ENCODE measurements around the gene CCDC70. TPM values are rescaled to one million over a fixed set of nuclear protein-coding genes. Genes with fewer than 3 reads are reported as not detected.
A peak's percentile ranks its signal among the peaks of the same experiment; 100 is the strongest.
"Not testable (repeated sequence)": the region's sequence is repeated elsewhere in the genome, so short reads cannot be mapped to it uniquely, and the experiment has no call there.

The CCDC70 gene
- total RNA-seq, 3 donors from 2014 or later, result not detected

DNA sequence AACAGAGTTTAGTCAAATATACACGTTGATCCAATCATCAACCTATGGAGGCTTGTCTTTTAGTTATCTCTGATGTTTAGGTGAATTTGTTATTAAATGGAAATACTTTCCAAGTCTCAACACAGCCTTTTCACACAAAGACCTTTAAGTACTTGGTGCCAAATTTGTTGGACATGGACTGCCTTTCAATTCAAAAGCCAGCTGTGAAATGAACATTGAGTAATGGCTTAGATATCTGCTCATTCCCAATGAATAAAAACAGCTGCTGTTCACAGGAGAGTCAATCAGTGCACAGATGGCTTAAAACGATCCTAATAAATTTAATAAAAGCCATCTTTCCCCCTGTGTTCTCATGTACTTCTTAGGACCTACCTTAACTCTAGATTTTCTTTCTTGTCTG lies 37.9 kb upstream of the CCDC70 start:
- Mint-ChIP-seq H3K36me3 (ENCODE audit: insufficient read depth) (no peaks in the 10 kb centered on the region), H3K9me3 (no peaks in the 10 kb centered on the region), H3K4me1 (ENCODE audit: low read depth) (peaks cover 99% of the 10 kb centered on the region), H3K27me3 (ENCODE audit: low read depth) (no peaks in the 10 kb centered on the region), H3K4me3 (peak overlapping the region; percentile 79)
- ATAC-seq, result no peak
- DNase-seq, result no peak

DNA sequence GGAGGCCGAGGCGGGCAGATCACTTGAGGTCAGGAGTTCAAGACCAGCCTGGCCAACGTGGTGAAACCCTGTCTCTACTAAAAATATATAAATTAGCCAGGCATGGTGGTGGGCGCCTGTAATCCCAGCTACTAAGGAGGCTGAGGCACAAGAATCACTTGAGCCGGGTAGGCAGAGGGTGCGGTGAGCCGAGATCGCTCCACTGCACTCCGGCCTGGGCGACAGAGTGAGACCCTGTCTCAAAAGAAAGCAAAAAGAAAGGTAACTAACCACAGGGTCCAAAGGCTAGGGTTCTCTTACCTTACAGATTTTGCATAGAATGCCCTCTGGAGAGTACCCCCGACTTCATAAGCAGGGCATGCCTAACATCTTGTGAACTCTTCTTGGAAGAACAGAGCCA lies 37.1 kb upstream of the CCDC70 start:
- Mint-ChIP-seq H3K4me1 (ENCODE audit: low read depth) (peaks cover 97% of the 10 kb centered on the region), H3K4me3 (peak overlapping the region; percentile 79)
- H3K36me3 Mint-ChIP-seq (ENCODE audit: insufficient read depth); ATAC-seq; DNase-seq; H3K9me3 Mint-ChIP-seq; H3K27me3 Mint-ChIP-seq (ENCODE audit: low read depth): not testable (repeated sequence)

DNA sequence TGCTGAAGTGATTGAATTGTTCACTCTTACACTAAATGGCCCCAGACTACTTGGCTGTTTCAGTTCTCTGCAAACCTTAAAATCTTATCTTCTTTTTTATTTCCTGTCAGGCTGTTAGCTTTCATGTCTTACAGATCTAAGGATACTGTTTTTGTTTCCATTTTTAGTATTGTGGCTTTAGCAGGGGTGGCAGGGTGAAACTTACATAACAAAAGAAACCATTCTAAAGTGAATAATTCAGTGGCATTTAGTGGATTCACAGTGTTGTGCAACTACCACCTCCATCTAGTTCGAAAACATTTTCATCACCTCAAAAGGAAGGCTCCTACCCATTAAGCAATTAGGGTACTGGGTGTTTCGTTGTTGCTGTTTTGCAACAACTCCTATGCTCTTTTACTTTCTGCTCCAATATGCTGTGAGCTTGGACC lies 36.6 kb upstream of the CCDC70 start:
- no peak for DNase-seq
- Mint-ChIP-seq H3K4me3 (peak overlapping the region; percentile 79), H3K27me3 (ENCODE audit: low read depth) (no peaks in the 10 kb centered on the region), H3K9me3 (no peaks in the 10 kb centered on the region), H3K36me3 (ENCODE audit: insufficient read depth) (no peaks in the 10 kb centered on the region), H3K4me1 (ENCODE audit: low read depth) (peaks cover 97% of the 10 kb centered on the region)
- ATAC-seq, result peak; percentile 50 to 53

DNA sequence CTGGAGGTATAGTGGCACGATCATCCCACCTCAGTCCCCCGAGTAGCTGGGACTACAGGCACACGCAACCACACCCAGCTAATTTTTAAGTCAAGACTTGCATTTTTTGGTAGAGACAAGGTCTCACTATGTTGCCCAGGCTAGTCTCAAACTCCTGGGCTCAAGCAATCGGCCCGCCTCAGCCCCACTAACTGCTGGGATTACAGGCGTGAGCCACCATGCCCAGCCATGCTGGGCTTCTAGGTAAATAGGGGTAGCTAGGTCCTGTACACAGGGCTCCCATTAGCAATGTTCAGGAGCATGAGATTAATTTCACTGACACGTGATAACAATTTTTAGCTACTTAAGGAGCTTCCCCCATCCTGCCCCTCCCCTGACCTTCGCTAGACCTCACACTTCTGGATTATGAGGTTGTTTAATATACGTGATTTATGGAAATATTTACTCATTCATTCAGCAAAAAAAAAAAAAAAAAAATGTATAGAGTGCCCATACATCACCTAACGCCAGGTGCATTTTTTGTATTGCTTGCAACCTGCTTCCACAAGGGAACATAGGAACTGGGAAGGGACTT lies 36.0 kb upstream of the CCDC70 start:
- Mint-ChIP-seq H3K9me3 (no peaks in the 10 kb centered on the region), H3K27me3 (ENCODE audit: low read depth) (no peaks in the 10 kb centered on the region), H3K4me1 (ENCODE audit: low read depth) (peaks cover 93% of the 10 kb centered on the region), H3K4me3 (peak overlapping the region; percentile 79), H3K36me3 (ENCODE audit: insufficient read depth) (no peaks in the 10 kb centered on the region)
- ATAC-seq (no peak), DNase-seq (no peak)

DNA sequence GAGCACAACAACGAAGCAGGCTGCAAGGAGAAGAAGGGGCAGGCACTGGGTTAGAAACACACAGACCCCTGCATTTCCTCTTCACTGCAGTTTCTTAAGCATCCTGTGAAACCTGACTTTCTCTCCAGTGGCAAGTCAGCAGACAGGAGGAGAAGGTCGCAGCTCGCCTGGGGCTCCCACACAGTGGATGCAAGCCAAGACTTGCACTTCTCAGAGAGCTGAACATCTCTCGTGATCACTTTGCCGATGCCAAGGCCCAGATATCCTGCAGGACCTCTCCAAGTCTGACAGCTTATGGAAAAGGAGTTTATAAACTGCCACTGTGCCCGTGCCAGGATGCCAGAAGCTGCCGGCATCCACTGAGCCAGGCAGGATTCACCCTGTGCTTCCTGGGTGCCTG lies 35.2 kb upstream of the CCDC70 start:
- no peaks in the 10 kb centered on the region for H3K36me3 Mint-ChIP-seq (ENCODE audit: insufficient read depth)
- H3K9me3 Mint-ChIP-seq, result no peaks in the 10 kb centered on the region
- no peaks in the 10 kb centered on the region for H3K27me3 Mint-ChIP-seq (ENCODE audit: low read depth)
- H3K4me3 Mint-ChIP-seq, result peak overlapping the region; percentile 79
- ATAC-seq (no peak), DNase-seq (no peak)
- peaks cover 85% of the 10 kb centered on the region for H3K4me1 Mint-ChIP-seq (ENCODE audit: low read depth)

DNA sequence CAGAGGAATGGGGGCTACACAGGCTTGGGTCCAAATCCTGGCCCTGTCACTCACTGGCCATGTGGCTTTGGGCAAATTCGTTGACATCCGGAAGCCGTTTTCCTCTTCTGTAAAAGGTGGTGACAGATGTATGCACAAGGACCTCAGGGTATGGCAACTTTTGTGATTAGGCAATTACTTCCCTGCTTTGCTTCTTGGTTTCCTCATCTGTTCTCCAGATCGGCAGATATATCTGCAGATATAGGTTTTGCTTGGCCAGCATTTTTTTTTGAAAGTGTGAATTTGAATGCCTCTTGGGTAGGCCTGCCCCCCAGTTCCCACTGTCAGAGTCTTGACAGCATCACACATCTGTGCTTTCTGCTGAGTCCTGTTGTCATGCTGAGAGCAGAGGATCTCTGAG lies 34.5 kb upstream of the CCDC70 start:
- Mint-ChIP-seq H3K4me3 (peak overlapping the region; percentile 5), H3K4me1 (ENCODE audit: low read depth) (peaks cover 84% of the 10 kb centered on the region), H3K36me3 (ENCODE audit: insufficient read depth) (no peaks in the 10 kb centered on the region), H3K27me3 (ENCODE audit: low read depth) (no peaks in the 10 kb centered on the region), H3K9me3 (no peaks in the 10 kb centered on the region)
- DNase-seq (no peak), ATAC-seq (no peak)

DNA sequence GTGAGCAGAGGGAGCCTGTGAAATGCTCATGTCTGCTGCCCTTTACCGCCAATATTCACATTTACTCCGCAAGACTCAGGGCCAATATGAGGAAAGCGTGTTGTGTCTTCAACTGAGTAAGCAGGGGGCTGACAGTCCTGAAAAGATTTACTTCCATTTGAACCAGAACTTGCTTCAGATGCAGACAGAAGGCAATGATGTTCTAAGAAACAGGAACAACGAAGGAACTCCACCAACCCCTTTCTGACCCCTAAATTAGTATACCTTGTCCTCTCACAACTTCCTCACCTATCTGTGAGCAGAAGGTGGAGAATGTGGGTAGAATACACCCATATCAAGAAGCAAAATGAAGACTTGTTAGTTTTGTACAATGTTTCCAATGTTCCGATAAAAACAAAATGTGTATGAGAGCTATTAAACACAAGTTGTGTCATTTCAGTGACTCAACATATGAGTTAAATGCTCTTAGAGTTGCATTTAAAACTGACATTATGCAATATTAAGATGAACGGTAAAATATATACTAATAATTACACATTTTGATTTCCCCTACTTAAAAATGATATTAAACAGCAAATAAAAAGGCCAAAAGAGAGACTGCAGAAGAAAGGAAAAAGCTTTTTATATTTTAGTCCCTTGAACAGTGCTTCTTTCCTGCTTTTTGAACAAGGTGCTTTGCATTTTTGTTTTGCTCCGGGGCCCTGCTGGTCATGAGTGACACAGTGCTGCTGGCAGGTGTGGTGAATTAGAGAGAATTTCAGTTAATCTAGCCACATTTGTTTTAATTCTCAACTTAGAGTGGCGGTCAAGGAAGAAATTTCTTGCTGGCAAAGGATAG lies 32.8 kb upstream of the CCDC70 start:
- H3K4me1 Mint-ChIP-seq (ENCODE audit: low read depth), result peaks cover 70% of the 10 kb centered on the region
- no peaks in the 10 kb centered on the region for H3K9me3 Mint-ChIP-seq
- H3K4me3 Mint-ChIP-seq, result no peak overlapping the region
- DNase-seq (no peak), ATAC-seq (no peak)
- H3K36me3 Mint-ChIP-seq (ENCODE audit: insufficient read depth), result no peaks in the 10 kb centered on the region
- H3K27me3 Mint-ChIP-seq (ENCODE audit: low read depth), result no peaks in the 10 kb centered on the region

DNA sequence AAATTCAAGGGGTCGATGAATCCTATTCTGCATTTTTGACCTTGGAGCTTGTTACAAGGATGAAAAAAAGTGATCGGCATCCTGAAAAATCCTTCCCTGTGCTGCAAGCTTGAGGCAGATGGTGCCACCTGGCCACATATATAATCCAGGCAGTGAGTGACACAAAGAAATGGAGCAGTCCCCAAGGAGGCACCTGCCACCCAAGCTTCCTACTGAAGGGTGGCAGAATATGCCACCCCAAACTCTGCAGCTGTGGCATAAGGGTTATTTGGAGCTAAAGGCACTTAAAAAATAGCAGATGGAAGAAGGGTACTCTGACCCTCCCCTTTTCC lies 32.2 kb upstream of the CCDC70 start:
- H3K27me3 Mint-ChIP-seq (ENCODE audit: low read depth), result no peaks in the 10 kb centered on the region
- DNase-seq, result no peak
- peaks cover 65% of the 10 kb centered on the region for H3K4me1 Mint-ChIP-seq (ENCODE audit: low read depth)
- no peak for ATAC-seq
- H3K4me3 Mint-ChIP-seq, result no peak overlapping the region
- H3K9me3 Mint-ChIP-seq, result no peaks in the 10 kb centered on the region
- H3K36me3 Mint-ChIP-seq (ENCODE audit: insufficient read depth), result no peaks in the 10 kb centered on the region

DNA sequence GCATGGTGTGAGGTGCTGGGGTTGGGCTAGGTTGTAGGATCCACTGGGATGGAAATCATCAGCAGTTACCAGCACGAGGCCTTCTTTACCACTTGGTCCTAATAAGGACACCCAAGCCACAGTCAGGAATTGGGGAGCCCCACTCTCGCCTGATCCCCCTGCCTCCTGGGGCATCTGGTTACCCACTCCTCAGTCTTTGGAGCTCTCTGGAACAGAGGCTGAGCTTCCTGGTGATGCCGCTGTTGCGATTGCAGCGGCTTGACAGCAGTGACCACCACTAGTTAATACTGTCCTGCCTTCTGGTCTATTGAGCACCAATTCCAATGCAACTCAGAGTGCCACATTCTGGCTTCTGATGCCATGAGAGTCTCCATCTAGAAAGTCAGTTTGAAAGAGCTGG lies 30.2 kb upstream of the CCDC70 start:
- H3K4me3 Mint-ChIP-seq, result no peak overlapping the region
- ATAC-seq (no peak), DNase-seq (no peak)
- no peaks in the 10 kb centered on the region for H3K9me3 Mint-ChIP-seq
- no peaks in the 10 kb centered on the region for H3K36me3 Mint-ChIP-seq (ENCODE audit: insufficient read depth)
- no peaks in the 10 kb centered on the region for H3K27me3 Mint-ChIP-seq (ENCODE audit: low read depth)
- peaks cover 46% of the 10 kb centered on the region for H3K4me1 Mint-ChIP-seq (ENCODE audit: low read depth)

DNA sequence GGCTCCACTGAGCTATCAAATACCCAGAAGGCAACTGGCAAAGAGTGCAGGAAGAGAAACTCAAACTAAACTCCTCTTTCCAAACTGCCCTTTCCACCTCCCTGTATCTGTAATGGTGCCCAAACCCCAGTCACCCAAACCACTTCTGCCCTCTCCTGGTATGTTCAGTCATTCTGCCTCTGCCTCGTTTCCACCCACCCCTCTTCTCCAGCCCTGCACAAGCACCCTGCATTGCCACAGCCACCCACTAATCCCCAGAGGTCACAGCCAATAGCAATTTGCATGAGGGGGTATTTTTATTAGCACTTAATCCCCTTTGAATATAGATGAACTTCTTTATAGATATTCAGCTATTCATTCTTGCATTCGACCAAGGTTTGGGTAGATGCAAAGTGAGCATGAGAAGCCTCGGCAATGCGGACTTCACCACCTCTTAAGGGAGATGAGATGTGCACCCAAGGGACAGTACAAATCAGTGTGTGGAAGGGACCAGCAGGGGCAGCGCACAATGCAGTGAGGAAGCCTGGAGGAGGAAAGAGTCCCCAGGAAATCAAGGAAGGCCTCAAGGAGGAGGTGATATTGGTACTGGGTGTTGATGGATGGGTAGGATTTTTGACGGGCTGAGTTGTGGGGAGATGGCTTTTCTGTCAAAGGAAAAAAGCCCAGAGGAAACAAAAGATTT lies 29.2 kb upstream of the CCDC70 start:
- Mint-ChIP-seq H3K27me3 (ENCODE audit: low read depth) (no peaks in the 10 kb centered on the region), H3K4me3 (no peak overlapping the region), H3K4me1 (ENCODE audit: low read depth) (peaks cover 35% of the 10 kb centered on the region), H3K9me3 (no peaks in the 10 kb centered on the region), H3K36me3 (ENCODE audit: insufficient read depth) (no peaks in the 10 kb centered on the region)
- ATAC-seq (peak; percentile 94), DNase-seq (peak; percentile 50)

DNA sequence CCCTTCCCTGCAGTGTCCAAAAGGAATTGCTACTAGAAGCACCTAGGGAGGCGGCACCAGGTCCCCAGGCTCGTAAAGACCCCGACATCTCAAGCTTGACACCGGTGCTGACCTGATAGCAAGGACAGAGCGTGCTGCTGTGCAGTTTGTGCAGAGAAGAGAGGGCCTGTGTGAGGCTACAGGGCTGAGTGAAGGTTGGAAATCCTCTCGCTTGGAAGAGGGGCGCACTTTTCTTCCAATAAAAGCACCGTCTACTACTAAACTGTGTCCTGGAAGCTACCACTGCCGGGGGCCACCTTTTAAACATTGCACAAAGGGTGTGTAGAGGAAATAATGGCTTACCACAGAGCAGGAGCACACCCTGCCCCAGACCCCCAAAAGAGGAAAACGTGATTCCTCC lies 27.8 kb upstream of the CCDC70 start:
- Mint-ChIP-seq H3K4me1 (ENCODE audit: low read depth) (peaks cover 21% of the 10 kb centered on the region), H3K4me3 (no peak overlapping the region)
- DNase-seq, result no peak

DNA sequence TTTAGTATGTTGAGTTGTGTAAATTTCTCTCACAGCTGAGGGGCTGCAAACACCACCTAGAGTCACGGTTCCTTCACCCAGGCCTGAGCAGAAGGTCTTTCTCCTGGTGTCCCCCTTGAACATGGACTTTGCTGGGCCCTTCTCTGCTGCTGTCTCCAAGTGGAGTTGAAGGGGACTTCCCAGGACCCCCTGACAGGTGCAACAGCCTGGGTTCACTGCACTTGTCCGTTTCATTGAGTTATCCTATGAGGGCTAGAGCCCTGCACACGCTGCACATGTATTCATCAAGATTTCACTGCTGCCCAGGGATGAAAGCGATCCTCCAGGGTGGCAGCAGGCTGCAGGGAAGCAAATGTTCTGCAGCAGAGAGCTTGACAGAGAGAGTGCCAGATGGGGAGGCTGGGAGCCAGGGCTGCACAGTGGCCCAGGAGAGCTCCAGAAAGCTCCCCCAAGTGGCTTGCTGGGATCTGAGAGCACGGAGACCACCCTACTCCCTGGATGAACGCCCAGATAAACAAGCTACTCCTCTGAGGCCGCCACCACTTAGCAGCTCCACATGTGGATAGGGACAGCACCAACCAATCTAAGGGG lies 27.1 kb upstream of the CCDC70 start:
- no peaks in the 10 kb centered on the region for H3K9me3 Mint-ChIP-seq
- no peaks in the 10 kb centered on the region for H3K36me3 Mint-ChIP-seq (ENCODE audit: insufficient read depth)
- peaks cover 15% of the 10 kb centered on the region for H3K4me1 Mint-ChIP-seq (ENCODE audit: low read depth)
- no peak overlapping the region for H3K4me3 Mint-ChIP-seq
- no peak for DNase-seq
- H3K27me3 Mint-ChIP-seq (ENCODE audit: low read depth), result no peaks in the 10 kb centered on the region
- no peak for ATAC-seq

More for the DNA sequence above, 27.8 kb upstream of the CCDC70 start:
- no peaks in the 10 kb centered on the region for H3K36me3 Mint-ChIP-seq (ENCODE audit: insufficient read depth)
- no peak for ATAC-seq
- H3K27me3 Mint-ChIP-seq (ENCODE audit: low read depth), result no peaks in the 10 kb centered on the region
- H3K9me3 Mint-ChIP-seq, result no peaks in the 10 kb centered on the region

DNA sequence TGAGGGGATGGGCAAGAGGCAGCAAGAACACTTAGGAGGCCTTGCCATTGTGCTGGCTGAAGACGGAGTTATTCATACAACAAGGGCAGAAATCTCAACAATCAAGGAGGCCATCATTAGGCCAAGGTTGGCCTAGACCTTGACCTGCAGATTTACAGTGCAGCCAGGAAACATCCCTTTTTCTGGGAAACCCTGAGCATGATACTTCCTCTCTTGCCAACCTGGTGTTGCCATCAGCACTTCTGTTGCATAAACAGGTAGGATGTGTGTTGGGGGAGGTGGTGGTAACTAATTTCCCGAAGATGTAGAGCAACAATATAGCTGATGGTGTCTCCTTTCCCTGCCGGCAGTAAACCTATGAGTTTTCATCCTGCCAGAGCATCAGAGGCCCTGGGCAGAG lies 24.8 kb upstream of the CCDC70 start:
- H3K27me3 Mint-ChIP-seq (ENCODE audit: low read depth), result peaks cover 5% of the 10 kb centered on the region
- H3K9me3 Mint-ChIP-seq, result no peaks in the 10 kb centered on the region
- no peak for DNase-seq
- ATAC-seq, result no peak
- no peaks in the 10 kb centered on the region for H3K36me3 Mint-ChIP-seq (ENCODE audit: insufficient read depth)
- H3K4me1 Mint-ChIP-seq (ENCODE audit: low read depth), result peaks cover 6% of the 10 kb centered on the region
- no peak overlapping the region for H3K4me3 Mint-ChIP-seq

DNA sequence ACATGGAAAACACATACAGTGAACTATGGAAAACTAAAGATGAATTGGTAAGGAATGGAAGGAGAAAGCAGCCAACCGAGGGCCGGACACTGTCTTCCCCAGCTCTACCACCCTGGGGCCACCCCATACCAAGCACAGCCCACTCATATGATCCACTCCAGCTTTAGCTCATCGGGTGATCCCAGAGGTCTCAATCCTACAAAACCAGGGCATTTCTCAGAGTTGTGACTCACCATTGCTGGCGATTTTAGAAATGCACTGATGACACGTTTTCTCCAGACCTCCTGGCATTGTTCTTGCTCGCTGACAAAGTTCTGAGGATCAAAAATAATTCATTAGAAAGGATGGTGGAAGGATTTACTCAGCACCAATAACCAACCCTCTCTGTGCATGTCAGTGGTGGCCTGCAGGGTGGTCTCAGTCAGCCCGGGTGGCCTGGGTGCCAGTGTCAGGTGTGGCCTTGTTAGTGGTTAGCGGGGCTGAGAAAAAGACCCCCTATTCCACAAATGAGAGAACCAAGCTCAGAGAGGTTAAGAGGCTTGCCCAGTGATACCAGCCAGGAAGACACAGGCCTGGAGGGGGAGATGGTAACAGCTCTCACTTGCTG lies 23.4 kb upstream of the CCDC70 start:
- Mint-ChIP-seq H3K4me1 (ENCODE audit: low read depth) (no peaks in the 10 kb centered on the region), H3K36me3 (ENCODE audit: insufficient read depth) (no peaks in the 10 kb centered on the region), H3K27me3 (ENCODE audit: low read depth) (peaks cover 5% of the 10 kb centered on the region), H3K4me3 (no peak overlapping the region), H3K9me3 (no peaks in the 10 kb centered on the region)
- ATAC-seq, result no peak
- DNase-seq, result no peak
